ENCODE measurements around the gene TPK1.

GRCh38 chr7:144763291-144763690, 72.6 kb downstream of the TPK1 start:
- TF ChIP-seq EZH2 (IDR thresholded peaks at IDR 0.05; ENCODE audit: low read length, missing control alignments) (no peak), CTCF (conservative IDR thresholded peaks at IDR 0.05 in 1 of 2, IDR thresholded peaks at IDR 0.05 in 1 of 2; ENCODE audit: low read depth in 1 of 2, low read length in 2 of 2) (no peak)
